ENCODE measurements around the gene RNF182.

The RNF182 gene

GRCh38 chr6:13993416-13993815 is 68.7 kb downstream of the RNF182 start:
- TF ChIP-seq, protein P1, sequence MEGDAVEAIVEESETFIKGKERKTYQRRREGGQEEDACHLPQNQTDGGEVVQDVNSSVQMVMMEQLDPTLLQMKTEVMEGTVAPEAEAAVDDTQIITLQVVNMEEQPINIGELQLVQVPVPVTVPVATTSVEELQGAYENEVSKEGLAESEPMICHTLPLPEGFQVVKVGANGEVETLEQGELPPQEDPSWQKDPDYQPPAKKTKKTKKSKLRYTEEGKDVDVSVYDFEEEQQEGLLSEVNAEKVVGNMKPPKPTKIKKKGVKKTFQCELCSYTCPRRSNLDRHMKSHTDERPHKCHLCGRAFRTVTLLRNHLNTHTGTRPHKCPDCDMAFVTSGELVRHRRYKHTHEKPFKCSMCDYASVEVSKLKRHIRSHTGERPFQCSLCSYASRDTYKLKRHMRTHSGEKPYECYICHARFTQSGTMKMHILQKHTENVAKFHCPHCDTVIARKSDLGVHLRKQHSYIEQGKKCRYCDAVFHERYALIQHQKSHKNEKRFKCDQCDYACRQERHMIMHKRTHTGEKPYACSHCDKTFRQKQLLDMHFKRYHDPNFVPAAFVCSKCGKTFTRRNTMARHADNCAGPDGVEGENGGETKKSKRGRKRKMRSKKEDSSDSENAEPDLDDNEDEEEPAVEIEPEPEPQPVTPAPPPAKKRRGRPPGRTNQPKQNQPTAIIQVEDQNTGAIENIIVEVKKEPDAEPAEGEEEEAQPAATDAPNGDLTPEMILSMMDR (conservative IDR thresholded peaks at IDR 0.05; ENCODE audit: low read depth, low read length), result no peak
- no peaks in the 10 kb centered on the region for H4K20me1 ChIP-seq (ENCODE audit: insufficient read depth)
- H3K27ac ChIP-seq, result no peak overlapping the region
- no peak overlapping the region for H3K4me3 ChIP-seq (IDR thresholded peaks at IDR 0.05; ENCODE audit: insufficient read depth, low read depth, low read length)
- no peaks in the 10 kb centered on the region for H3K79me2 ChIP-seq (ENCODE audit: insufficient read depth, low read depth)
- H3K9ac ChIP-seq, result no peak overlapping the region
- no peak overlapping the region for H3K4me2 ChIP-seq
- H3K27me3 ChIP-seq (ENCODE audit: insufficient read depth, low read depth), result no peaks in the 10 kb centered on the region
- H2AFZ ChIP-seq (ENCODE audit: low read depth), result no peak overlapping the region
- H3K36me3 ChIP-seq (ENCODE audit: insufficient read depth), result no peaks in the 10 kb centered on the region
- H3K4me1 ChIP-seq (ENCODE audit: low read depth, poor library complexity, severe bottlenecking), result no peaks in the 10 kb centered on the region

GRCh38 chr6:13998356-13998755 is 73.6 kb downstream of the RNF182 start:
- Histone ChIP-seq H3K36me3 (ENCODE audit: insufficient read depth) (no peaks in the 10 kb centered on the region), H3K9ac (no peak overlapping the region), H2AFZ (ENCODE audit: low read depth) (no peak overlapping the region), H3K27ac (no peak overlapping the region), H3K79me2 (ENCODE audit: insufficient read depth, low read depth) (no peaks in the 10 kb centered on the region), H4K20me1 (ENCODE audit: insufficient read depth) (no peaks in the 10 kb centered on the region), H3K4me1 (ENCODE audit: low read depth, poor library complexity, severe bottlenecking) (no peaks in the 10 kb centered on the region), H3K27me3 (ENCODE audit: insufficient read depth, low read depth) (no peaks in the 10 kb centered on the region), H3K4me3 (IDR thresholded peaks at IDR 0.05; ENCODE audit: insufficient read depth, low read depth, low read length) (no peak overlapping the region), H3K4me2 (no peak overlapping the region)
- TF ChIP-seq, protein P1 (conservative IDR thresholded peaks at IDR 0.05; ENCODE audit: low read depth, low read length), result no peak

DNA sequence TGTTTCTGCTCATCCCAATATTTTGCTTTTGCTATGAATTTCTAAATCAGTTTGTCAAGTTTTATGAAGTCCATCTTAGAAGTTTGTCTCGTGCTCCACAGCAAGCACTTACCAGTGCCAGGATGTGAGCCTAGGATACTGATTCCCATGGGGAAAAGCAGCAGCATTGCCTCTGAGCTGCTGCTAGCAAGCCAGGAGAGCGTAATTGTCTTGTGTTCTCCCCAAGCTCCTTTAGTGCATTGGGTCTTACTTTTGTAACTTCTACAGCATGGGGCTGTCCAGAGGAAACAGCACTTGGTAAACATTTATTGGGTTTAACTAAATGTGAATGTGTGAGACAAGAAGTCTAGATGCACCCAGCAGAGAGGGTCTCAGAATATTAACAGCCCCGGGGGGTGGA is 76.1 kb downstream of the RNF182 start:
- no peak overlapping the region for H3K4me3 ChIP-seq (IDR thresholded peaks at IDR 0.05; ENCODE audit: insufficient read depth, low read depth, low read length)
- TF ChIP-seq, protein P1 (conservative IDR thresholded peaks at IDR 0.05; ENCODE audit: low read depth, low read length), result no peak

GRCh38 chr6:14001329-14002012 is 76.7 kb downstream of the RNF182 start:
- H4K20me1 ChIP-seq (ENCODE audit: insufficient read depth), result no peaks in the 10 kb centered on the region
- TF ChIP-seq, protein P1 (conservative IDR thresholded peaks at IDR 0.05; ENCODE audit: low read depth, low read length), result no peak
- no peaks in the 10 kb centered on the region for H3K4me1 ChIP-seq (ENCODE audit: low read depth, poor library complexity, severe bottlenecking)
- H3K27ac ChIP-seq, result no peak overlapping the region
- H3K9ac ChIP-seq, result no peak overlapping the region
- H2AFZ ChIP-seq (ENCODE audit: low read depth), result no peak overlapping the region
- H3K27me3 ChIP-seq (ENCODE audit: insufficient read depth, low read depth), result no peaks in the 10 kb centered on the region
- H3K4me2 ChIP-seq, result no peak overlapping the region
- no peaks in the 10 kb centered on the region for H3K36me3 ChIP-seq (ENCODE audit: insufficient read depth)
- H3K79me2 ChIP-seq (ENCODE audit: insufficient read depth, low read depth), result no peaks in the 10 kb centered on the region
- no peak overlapping the region for H3K4me3 ChIP-seq (IDR thresholded peaks at IDR 0.05; ENCODE audit: insufficient read depth, low read depth, low read length)

More for the DNA sequence above, 76.1 kb downstream of the RNF182 start:
- no peaks in the 10 kb centered on the region for H3K27me3 ChIP-seq (ENCODE audit: insufficient read depth, low read depth)
- H3K36me3 ChIP-seq (ENCODE audit: insufficient read depth), result no peaks in the 10 kb centered on the region
- no peak overlapping the region for H2AFZ ChIP-seq (ENCODE audit: low read depth)
- no peak overlapping the region for H3K9ac ChIP-seq
- no peak overlapping the region for H3K27ac ChIP-seq
- no peak overlapping the region for H3K4me2 ChIP-seq
- H4K20me1 ChIP-seq (ENCODE audit: insufficient read depth), result no peaks in the 10 kb centered on the region
- no peaks in the 10 kb centered on the region for H3K4me1 ChIP-seq (ENCODE audit: low read depth, poor library complexity, severe bottlenecking)
- H3K79me2 ChIP-seq (ENCODE audit: insufficient read depth, low read depth), result no peaks in the 10 kb centered on the region
